ENCODE results near the gene ZNF516. TPM values are rescaled to one million over a fixed set of nuclear protein-coding genes. Genes with fewer than 3 reads are reported as not detected.

Gene ZNF516
- total and polyA plus RNA-seq, 4 donors, result 2.5 to 12.2 (median 7.6) TPM

DNA sequence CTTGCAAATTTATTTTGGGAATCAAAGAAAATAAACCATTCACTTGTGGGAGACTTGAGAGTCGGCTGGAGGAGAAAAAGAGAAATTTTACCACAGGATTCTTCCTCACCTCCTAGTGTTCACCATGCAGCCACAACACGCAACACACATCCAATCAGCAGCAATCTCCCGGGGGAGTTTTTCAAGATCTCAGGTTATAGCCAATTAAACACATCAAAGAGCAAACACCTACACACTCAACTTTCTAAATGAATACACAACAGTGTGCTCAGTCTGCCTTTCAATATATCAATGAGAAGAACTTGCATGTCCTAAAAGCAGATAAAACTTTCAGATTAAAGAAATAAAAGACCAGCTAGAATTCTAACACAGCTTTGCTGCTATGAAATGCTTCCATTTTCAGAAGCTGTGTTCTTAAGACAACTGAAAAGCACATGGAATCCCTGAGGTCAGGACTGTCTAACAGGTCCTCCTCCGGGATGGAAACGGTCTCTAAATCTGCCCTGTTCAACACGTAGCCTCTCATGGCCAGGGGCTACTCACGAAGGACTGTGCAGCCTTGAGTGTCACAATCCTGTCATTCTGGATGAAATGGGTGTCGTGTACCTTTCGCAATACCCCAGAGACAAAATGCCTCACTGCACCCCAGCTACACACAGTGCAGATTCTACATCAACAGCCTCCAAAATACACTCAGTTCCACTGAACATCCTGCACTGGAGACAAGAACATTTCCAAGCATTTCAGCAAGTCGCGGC is 84.2 kb downstream of the ZNF516 start:
- no peak for TF ChIP-seq HNF4A (conservative IDR thresholded peaks at IDR 0.05)
- TF ChIP-seq NR2F2 (IDR thresholded peaks at IDR 0.05), result no peak
- TF ChIP-seq RAD21 (IDR thresholded peaks at IDR 0.05), result no peak
- no peak for TF ChIP-seq FOXA2 (IDR thresholded peaks at IDR 0.05)
- no peak for TF ChIP-seq RXRA (IDR thresholded peaks at IDR 0.05)
- TF ChIP-seq, protein P1, sequence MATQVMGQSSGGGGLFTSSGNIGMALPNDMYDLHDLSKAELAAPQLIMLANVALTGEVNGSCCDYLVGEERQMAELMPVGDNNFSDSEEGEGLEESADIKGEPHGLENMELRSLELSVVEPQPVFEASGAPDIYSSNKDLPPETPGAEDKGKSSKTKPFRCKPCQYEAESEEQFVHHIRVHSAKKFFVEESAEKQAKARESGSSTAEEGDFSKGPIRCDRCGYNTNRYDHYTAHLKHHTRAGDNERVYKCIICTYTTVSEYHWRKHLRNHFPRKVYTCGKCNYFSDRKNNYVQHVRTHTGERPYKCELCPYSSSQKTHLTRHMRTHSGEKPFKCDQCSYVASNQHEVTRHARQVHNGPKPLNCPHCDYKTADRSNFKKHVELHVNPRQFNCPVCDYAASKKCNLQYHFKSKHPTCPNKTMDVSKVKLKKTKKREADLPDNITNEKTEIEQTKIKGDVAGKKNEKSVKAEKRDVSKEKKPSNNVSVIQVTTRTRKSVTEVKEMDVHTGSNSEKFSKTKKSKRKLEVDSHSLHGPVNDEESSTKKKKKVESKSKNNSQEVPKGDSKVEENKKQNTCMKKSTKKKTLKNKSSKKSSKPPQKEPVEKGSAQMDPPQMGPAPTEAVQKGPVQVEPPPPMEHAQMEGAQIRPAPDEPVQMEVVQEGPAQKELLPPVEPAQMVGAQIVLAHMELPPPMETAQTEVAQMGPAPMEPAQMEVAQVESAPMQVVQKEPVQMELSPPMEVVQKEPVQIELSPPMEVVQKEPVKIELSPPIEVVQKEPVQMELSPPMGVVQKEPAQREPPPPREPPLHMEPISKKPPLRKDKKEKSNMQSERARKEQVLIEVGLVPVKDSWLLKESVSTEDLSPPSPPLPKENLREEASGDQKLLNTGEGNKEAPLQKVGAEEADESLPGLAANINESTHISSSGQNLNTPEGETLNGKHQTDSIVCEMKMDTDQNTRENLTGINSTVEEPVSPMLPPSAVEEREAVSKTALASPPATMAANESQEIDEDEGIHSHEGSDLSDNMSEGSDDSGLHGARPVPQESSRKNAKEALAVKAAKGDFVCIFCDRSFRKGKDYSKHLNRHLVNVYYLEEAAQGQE (IDR thresholded peaks at IDR 0.05), result no peak
- TF ChIP-seq, protein P2, sequence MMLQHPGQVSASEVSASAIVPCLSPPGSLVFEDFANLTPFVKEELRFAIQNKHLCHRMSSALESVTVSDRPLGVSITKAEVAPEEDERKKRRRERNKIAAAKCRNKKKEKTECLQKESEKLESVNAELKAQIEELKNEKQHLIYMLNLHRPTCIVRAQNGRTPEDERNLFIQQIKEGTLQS (IDR thresholded peaks at IDR 0.05), result no peak
- TF ChIP-seq SP1 (IDR thresholded peaks at IDR 0.05), result no peak
- TF ChIP-seq, protein P3, sequence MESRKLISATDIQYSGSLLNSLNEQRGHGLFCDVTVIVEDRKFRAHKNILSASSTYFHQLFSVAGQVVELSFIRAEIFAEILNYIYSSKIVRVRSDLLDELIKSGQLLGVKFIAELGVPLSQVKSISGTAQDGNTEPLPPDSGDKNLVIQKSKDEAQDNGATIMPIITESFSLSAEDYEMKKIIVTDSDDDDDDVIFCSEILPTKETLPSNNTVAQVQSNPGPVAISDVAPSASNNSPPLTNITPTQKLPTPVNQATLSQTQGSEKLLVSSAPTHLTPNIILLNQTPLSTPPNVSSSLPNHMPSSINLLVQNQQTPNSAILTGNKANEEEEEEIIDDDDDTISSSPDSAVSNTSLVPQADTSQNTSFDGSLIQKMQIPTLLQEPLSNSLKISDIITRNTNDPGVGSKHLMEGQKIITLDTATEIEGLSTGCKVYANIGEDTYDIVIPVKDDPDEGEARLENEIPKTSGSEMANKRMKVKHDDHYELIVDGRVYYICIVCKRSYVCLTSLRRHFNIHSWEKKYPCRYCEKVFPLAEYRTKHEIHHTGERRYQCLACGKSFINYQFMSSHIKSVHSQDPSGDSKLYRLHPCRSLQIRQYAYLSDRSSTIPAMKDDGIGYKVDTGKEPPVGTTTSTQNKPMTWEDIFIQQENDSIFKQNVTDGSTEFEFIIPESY (IDR thresholded peaks at IDR 0.05), result no peak
- TF ChIP-seq, protein P4, sequence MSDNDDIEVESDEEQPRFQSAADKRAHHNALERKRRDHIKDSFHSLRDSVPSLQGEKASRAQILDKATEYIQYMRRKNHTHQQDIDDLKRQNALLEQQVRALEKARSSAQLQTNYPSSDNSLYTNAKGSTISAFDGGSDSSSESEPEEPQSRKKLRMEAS (IDR thresholded peaks at IDR 0.05), result no peak
- no peak for TF ChIP-seq GABPA (IDR thresholded peaks at IDR 0.05 in 1 of 2, conservative IDR thresholded peaks at IDR 0.05 in 1 of 2)
- DNase-seq (ENCODE audit: low spot score), result no peak
- Histone ChIP-seq H3K4me1 (ENCODE audit: control insufficient read depth in 4 of 4, insufficient read depth in 4 of 4, low read length in 3 of 4) (no peaks in the 10 kb centered on the region), H3K9me3 (ENCODE audit: control insufficient read depth in 4 of 4, low read length in 3 of 4) (no peaks in the 10 kb centered on the region), H3K27ac (ENCODE audit: low read depth in 1 of 2, low read length in 2 of 2) (no peak overlapping the region), H3K9ac (ENCODE audit: low read depth in 1 of 2, low read length in 2 of 2) (no peak overlapping the region), H3K27me3 (ENCODE audit: control insufficient read depth in 4 of 4, insufficient read depth in 4 of 4, low read length in 3 of 4) (no peaks in the 10 kb centered on the region), H3K36me3 (ENCODE audit: control insufficient read depth in 4 of 4, insufficient read depth in 3 of 4, low read depth in 1 of 4, low read length in 3 of 4) (no peaks in the 10 kb centered on the region), H3K4me3 (ENCODE audit: low read depth in 1 of 3, low read length in 3 of 3) (no peak overlapping the region)
- 81% methylated on average over 11 of the region's 11 CpGs for WGBS

DNA sequence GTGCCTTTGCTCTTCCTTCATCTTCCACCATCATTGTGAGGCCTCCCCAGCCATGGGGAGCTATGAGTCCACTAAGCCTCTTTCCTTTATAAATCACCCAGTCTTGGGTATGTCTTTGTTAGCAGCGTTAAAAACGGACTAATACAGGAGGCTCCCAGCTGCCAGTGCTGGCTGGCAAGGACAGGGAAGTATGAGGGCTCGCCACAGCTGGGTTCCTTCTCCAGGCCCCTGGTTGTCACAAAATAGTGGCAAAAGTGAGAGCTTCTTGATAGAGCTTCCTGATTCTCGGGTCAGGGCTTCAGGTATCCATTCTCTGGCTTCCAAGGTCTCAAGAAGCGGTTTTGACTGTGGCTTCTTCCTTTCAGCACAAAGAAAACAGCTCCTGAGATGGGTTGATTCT is 85.0 kb downstream of the ZNF516 start:
- H3K4me1 ChIP-seq (ENCODE audit: control insufficient read depth in 4 of 4, insufficient read depth in 4 of 4, low read length in 3 of 4), result no peaks in the 10 kb centered on the region
- 90% methylated on average over 5 of the region's 5 CpGs for WGBS
- H3K27ac ChIP-seq (ENCODE audit: low read depth in 1 of 2, low read length in 2 of 2), result no peak overlapping the region
- TF ChIP-seq RAD21 (IDR thresholded peaks at IDR 0.05) (no peak), FOXA1 (IDR thresholded peaks at IDR 0.05) (no peak), HNF4A (conservative IDR thresholded peaks at IDR 0.05) (no peak), EGR1 (IDR thresholded peaks at IDR 0.05; ENCODE audit: low read depth in 2 of 2) (no peak), HNF4G (IDR thresholded peaks at IDR 0.05) (no peak), NR2F2 (IDR thresholded peaks at IDR 0.05) (no peak), GABPA (IDR thresholded peaks at IDR 0.05 in 1 of 2, conservative IDR thresholded peaks at IDR 0.05 in 1 of 2) (no peak), TAF1 (conservative IDR thresholded peaks at IDR 0.05) (no peak), YY1 (IDR thresholded peaks at IDR 0.05) (no peak), SP1 (IDR thresholded peaks at IDR 0.05) (no peak), FOXA2 (IDR thresholded peaks at IDR 0.05) (no peak)
- TF ChIP-seq, protein P1 (IDR thresholded peaks at IDR 0.05), result no peak
- TF ChIP-seq, protein P3 (IDR thresholded peaks at IDR 0.05), result no peak
- TF ChIP-seq, protein P4 (IDR thresholded peaks at IDR 0.05), result no peak
- no peak overlapping the region for H3K9ac ChIP-seq (ENCODE audit: low read depth in 1 of 2, low read length in 2 of 2)
- H3K36me3 ChIP-seq (ENCODE audit: control insufficient read depth in 4 of 4, insufficient read depth in 3 of 4, low read depth in 1 of 4, low read length in 3 of 4), result no peaks in the 10 kb centered on the region
- no peak for DNase-seq (ENCODE audit: low spot score)
- no peaks in the 10 kb centered on the region for H3K9me3 ChIP-seq (ENCODE audit: control insufficient read depth in 4 of 4, low read length in 3 of 4)
- H3K27me3 ChIP-seq (ENCODE audit: control insufficient read depth in 4 of 4, insufficient read depth in 4 of 4, low read length in 3 of 4), result no peaks in the 10 kb centered on the region
- H3K4me3 ChIP-seq (ENCODE audit: low read depth in 1 of 3, low read length in 3 of 3), result no peak overlapping the region

Measured in liver (tissue), 9 donors.